H1 (cell line): ENCODE measurements around the gene ZNF524. TPM values are rescaled to one million over a fixed set of nuclear protein-coding genes. Genes with fewer than 3 reads are reported as not detected.

Experiments
- CTCF ChIA-PET: fragments of 300-600 bp; sonication (Branson Sonifier 250); formaldehyde crosslinking; loops from one replicate; lab custom pipeline; 2021; ENCODE audit not compliant: partially characterized antibody; lab: Charles Lee
- POLR2A ChIA-PET: fragments of 300-600 bp; sonication (Branson Sonifier 250); formaldehyde crosslinking; loops from one replicate; lab custom pipeline; 2021; ENCODE audit warnings: inconsistent platforms; ENCODE audit not compliant: partially characterized antibody; lab: Charles Lee
- DNase-seq, 2 experiments: peaks; one replicate each; pipeline versions ENCODE4 v3.0.0 to v3.0.0-alpha.2; 2010 to 2022; ENCODE audit warnings: low spot score in 2 of 2, low read depth in 1 of 2, mixed read lengths in 1 of 2
- FAIRE-seq: peaks from 2 replicates; lab custom pipeline; 2011; peaks lifted over from hg19 to GRCh38; lab: Jason Lieb, UNC
- H2AFZ ChIP-seq: 2 replicates; pipeline ENCODE4 v1.8.1; 2012; ENCODE audit warnings: low read length, inconsistent platforms
- H2AK5ac ChIP-seq: 2 replicates; pipeline ENCODE4 v1.6.1; 2013; ENCODE audit warnings: low read depth, low read length
- H2BK120ac ChIP-seq: replicated peaks from 2 replicates; pipeline ENCODE3; 2013; ENCODE audit warnings: low read depth, low read length, inconsistent platforms
- H2BK12ac ChIP-seq: 2 replicates; pipeline ENCODE4 v1.6.1; 2013; ENCODE audit warnings: low read depth, low read length
- H2BK15ac ChIP-seq: 2 replicates; pipeline ENCODE4 v1.6.1; 2013; ENCODE audit warnings: low read length
- H2BK20ac ChIP-seq: 2 replicates; pipeline ENCODE4 v1.6.1; 2013; ENCODE audit warnings: low read length
- H2BK5ac ChIP-seq: 2 replicates; pipeline ENCODE4 v1.6.1; 2013; ENCODE audit warnings: low read depth, low read length
- H3K14ac ChIP-seq: 2 replicates; pipeline ENCODE4 v1.6.1; 2013; ENCODE audit warnings: inconsistent platforms; ENCODE audit not compliant: insufficient read length
- H3K18ac ChIP-seq: 2 replicates; pipeline ENCODE4 v1.6.1; 2013; ENCODE audit warnings: low read length; ENCODE audit errors: extremely low read depth
- H3K23ac ChIP-seq: 2 replicates; pipeline ENCODE4 v1.6.1; 2013; ENCODE audit warnings: inconsistent platforms; ENCODE audit not compliant: insufficient read length
- H3K23me2 ChIP-seq: 2 replicates; pipeline ENCODE4 v1.6.1; 2013; ENCODE audit warnings: low read depth, low read length
- H3K27ac ChIP-seq: 2 replicates; pipeline ENCODE4 v1.6.1; 2011; ENCODE audit warnings: low read depth, low read length, inconsistent platforms
- H3K27me3 ChIP-seq, 4 experiments: replicated peaks in 1 of 4; 1 replicate in 1 of 4; 2 replicates in 3 of 4; pipeline versions ENCODE4 v1.6.1 to v1.8.1; 2011 to 2013; ENCODE audit warnings: low read length in 3 of 4, mild to moderate bottlenecking in 3 of 4, inconsistent platforms in 2 of 4, mixed read lengths in 2 of 4, moderate library complexity in 1 of 4; ENCODE audit not compliant: control insufficient read depth in 3 of 4, insufficient read depth in 3 of 4; ENCODE audit errors: extremely low read depth in 1 of 4
- H3K36me3 ChIP-seq, 4 experiments: 2 replicates each; pipeline versions ENCODE4 v1.6.1 to v1.8.1; 2011 to 2013; ENCODE audit warnings: mild to moderate bottlenecking in 4 of 4, low read length in 3 of 4, moderate library complexity in 2 of 4, control low read depth in 1 of 4, inconsistent platforms in 1 of 4; ENCODE audit not compliant: insufficient read depth in 4 of 4, control insufficient read depth in 2 of 4
- H3K4ac ChIP-seq: replicated peaks from 2 replicates; pipeline ENCODE3; 2013; ENCODE audit warnings: low read length, low read depth, mixed read lengths, inconsistent platforms; ENCODE audit not compliant: insufficient read length
- H3K4me1 ChIP-seq, 4 experiments: replicated peaks in 1 of 4; 1 replicate in 1 of 4; 2 replicates in 3 of 4; pipeline versions ENCODE4 v1.6.1 to v1.8.1; 2011 to 2013; ENCODE audit warnings: low read length in 3 of 4, inconsistent platforms in 2 of 4, mixed read lengths in 1 of 4; ENCODE audit not compliant: insufficient read depth in 4 of 4, control insufficient read depth in 3 of 4
- H3K4me2 ChIP-seq, 2 experiments: 2 replicates each; pipeline versions ENCODE4 v1.6.1 to v1.8.1; 2011 to 2013; ENCODE audit warnings: low read depth in 2 of 2, low read length in 2 of 2, control low read depth in 1 of 2, inconsistent platforms in 1 of 2, mild to moderate bottlenecking in 1 of 2; ENCODE audit not compliant: insufficient read depth in 1 of 2
- H3K4me3 ChIP-seq, 4 experiments: fragments of 200-600, 300-600 bp in 1 of 4; sonication (generic), shearing (Covaris generic), sonication (Bioruptor Twin) in 1 of 4; 2 replicates each; pipeline versions ENCODE4 v1.5.1 to v1.8.1; 2011 to 2016; ENCODE audit warnings: low read length in 4 of 4, low read depth in 3 of 4, control low read depth in 2 of 4, inconsistent platforms in 2 of 4, mild to moderate bottlenecking in 2 of 4, mixed read lengths in 1 of 4, moderate library complexity in 1 of 4; ENCODE audit not compliant: insufficient read depth in 2 of 4; ENCODE audit errors: extremely low read depth in 1 of 4
- H3K56ac ChIP-seq: replicated peaks from 2 replicates; pipeline ENCODE3; 2013; ENCODE audit warnings: low read depth, mild to moderate bottlenecking, mixed read lengths, low read length, inconsistent platforms; ENCODE audit not compliant: insufficient read length
- H3K79me1 ChIP-seq: 2 replicates; pipeline ENCODE4 v1.6.1; 2013; ENCODE audit warnings: low read depth, low read length, control low read depth
- H3K79me2 ChIP-seq, 2 experiments: 2 replicates each; pipeline versions ENCODE4 v1.6.1 to v1.8.1; 2012 to 2013; ENCODE audit warnings: low read length in 2 of 2, mild to moderate bottlenecking in 2 of 2, inconsistent platforms in 1 of 2; ENCODE audit not compliant: insufficient read depth in 2 of 2, control insufficient read depth in 1 of 2
- H3K9ac ChIP-seq, 4 experiments: replicated peaks in 1 of 4; 1 replicate in 1 of 4; 2 replicates in 3 of 4; pipeline versions ENCODE4 v1.6.1 to v1.8.1; 2011 to 2013; ENCODE audit warnings: low read depth in 3 of 4, low read length in 3 of 4, control low read depth in 2 of 4, mild to moderate bottlenecking in 2 of 4, moderate library complexity in 2 of 4, inconsistent platforms in 1 of 4; ENCODE audit errors: extremely low read depth in 1 of 4
- H3K9me3 ChIP-seq, 2 experiments: 2 replicates each; pipeline versions ENCODE4 v1.6.1 to v1.8.1; 2012 to 2013; ENCODE audit warnings: mild to moderate bottlenecking in 2 of 2, moderate library complexity in 2 of 2, control low read depth in 1 of 2, inconsistent platforms in 1 of 2, low read depth in 1 of 2, low read length in 1 of 2, mixed read lengths in 1 of 2; ENCODE audit not compliant: insufficient read depth in 2 of 2
- H4K20me1 ChIP-seq, 2 experiments: replicated peaks in 1 of 2; 2 replicates each; pipeline versions ENCODE3 to v1.8.1; 2011 to 2013; ENCODE audit warnings: inconsistent platforms in 2 of 2, low read length in 2 of 2, mild to moderate bottlenecking in 1 of 2; ENCODE audit not compliant: insufficient read depth in 2 of 2, control insufficient read depth in 1 of 2
- H4K5ac ChIP-seq: 2 replicates; pipeline ENCODE4 v1.6.1; 2013; ENCODE audit warnings: low read length, low read depth, mixed read lengths, inconsistent platforms; ENCODE audit not compliant: insufficient read length
- H4K8ac ChIP-seq: 2 replicates; pipeline ENCODE4 v1.8.0; 2013; ENCODE audit warnings: mild to moderate bottlenecking, moderate library complexity, low read length, inconsistent platforms; ENCODE audit not compliant: insufficient read depth; ENCODE audit errors: extremely low read depth
- H4K91ac ChIP-seq: replicated peaks from 2 replicates; pipeline ENCODE3; 2013; ENCODE audit warnings: low read length, mixed read lengths, inconsistent platforms; ENCODE audit not compliant: insufficient read length
- JUND ChIP-seq: IDR thresholded peaks from 2 replicates; pipeline ENCODE4 v1.6.1; 2011; ENCODE audit warnings: mild to moderate bottlenecking, improper control_type of control experiment, low read length
- MAX ChIP-seq: IDR thresholded peaks from 2 replicates; pipeline ENCODE4 v1.6.1; 2012; ENCODE audit warnings: inconsistent platforms
- TAF1 ChIP-seq: IDR thresholded peaks from 2 replicates; pipeline ENCODE4 v1.6.1; 2011; ENCODE audit warnings: mild to moderate bottlenecking, low read depth, low read length
- ZNF274 ChIP-seq: IDR thresholded peaks from 2 replicates; pipeline ENCODE4 v1.7.0; 2012; ENCODE audit warnings: low read length, borderline replicate concordance; ENCODE audit errors: extremely low read depth
- WGBS, 2 experiments: shearing (Covaris generic) in 1 of 2; methylation state at CpG; one replicate each; pipeline versions ENCODE4 v1.1.6 to v1.1.7; 2013 to 2015; ENCODE audit warnings: low lambda C conversion rate in 2 of 2, mixed read lengths in 2 of 2, inconsistent platforms in 1 of 2, low coverage in 1 of 2, missing lambda C conversion rate in 1 of 2; ENCODE audit not compliant: insufficient replicate concordance in 2 of 2, insufficient coverage in 1 of 2, insufficient read length in 1 of 2; ENCODE audit errors: extremely low coverage in 1 of 2, missing lambda C conversion rate in 1 of 2; 5-methylcytosine and 5-hydroxymethylcytosine counted together
- polyA plus RNA-seq, 7 experiments: library from polyadenylated mRNA; depleted of rRNA in 3 of 7; stranded (reverse) in 5 of 7; unstranded in 2 of 7; fragments of >200 nt in 5 of 7; fragments of 200-250 nt in 2 of 7; gene quantifications; 1 replicate in 5 of 7; 2 replicates in 1 of 7; 4 replicates in 1 of 7; pipeline versions ENCODE4 v1.2.1 to v1.2.3, GENCODE V29; 2011 to 2013; ENCODE audit warnings: missing spikeins in 2 of 7, mixed read lengths in 2 of 7
- total RNA-seq: library from RNA; stranded (reverse); fragmentation: NEBNext Ultra II Directional; extraction: Animal tissue kit (Norgen Biotek cat#: 25700); gene quantifications from 2 replicates; pipeline ENCODE4 v1.2.1, GENCODE V29; 2021

The ZNF524 gene
- total and polyA plus RNA-seq, 2 of the 8 experiments (the other 6 are each of a cell fraction or from before 2014, with no cell fraction given): 4.4 to 4.7 TPM

DNA sequence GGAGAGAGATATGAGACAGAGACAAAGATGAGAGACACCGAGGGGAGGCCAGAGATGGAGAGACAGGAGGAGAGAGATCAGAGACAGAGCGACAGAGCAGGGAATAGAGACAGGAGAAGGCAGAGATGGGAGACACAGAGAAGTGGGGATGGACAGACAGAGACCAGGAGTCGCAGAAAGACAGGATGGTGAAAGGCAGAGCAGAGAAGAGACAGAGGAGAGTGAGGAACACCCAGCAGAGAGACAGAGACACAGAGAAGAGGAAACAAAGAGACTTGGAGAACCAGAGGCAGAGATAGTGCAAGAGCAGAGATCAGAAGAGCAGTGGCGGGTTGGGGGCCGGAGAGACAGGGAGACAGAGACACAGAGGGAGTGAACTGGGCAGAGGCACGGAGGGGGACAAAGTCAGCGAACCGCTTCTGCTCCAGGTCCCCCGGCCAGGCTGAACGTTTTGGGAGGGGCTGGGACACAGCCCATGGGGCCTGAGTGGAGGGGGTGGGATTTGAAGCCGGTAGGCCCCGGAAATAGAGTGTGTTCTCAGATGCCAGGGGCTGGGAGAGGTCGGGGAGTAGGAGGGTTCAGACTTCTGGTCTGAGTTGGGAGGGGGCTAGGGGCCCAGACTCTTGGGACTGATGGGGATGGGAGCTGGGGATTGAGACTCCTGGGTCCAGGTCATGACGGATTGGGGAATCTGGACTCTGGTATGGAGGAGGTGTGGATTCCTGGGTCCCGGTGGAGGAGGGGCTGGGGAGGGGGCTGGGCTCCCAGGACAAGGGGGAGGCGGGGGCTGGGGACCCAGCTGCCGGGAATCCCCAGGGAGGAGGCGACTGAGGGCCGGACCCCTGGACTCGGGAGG lies 20.1 kb upstream of the ZNF524 start:
- peak in 1 of 2 experiments; percentile 60 for DNase-seq

More for the DNA sequence above, 20.1 kb upstream of the ZNF524 start:
- Histone ChIP-seq H3K4me2 (peak overlapping the region; percentile 74 to 99), H2BK15ac (0 out of 2 replicates have a peak overlapping the region, but pooled peaks have one; percentile 88), H3K14ac (no peak overlapping the region), H3K79me1 (peaks cover 8% of the 10 kb centered on the region; the same call in 1 of the 2 replicates), H4K8ac (peak overlapping the region; percentile 97), H2AFZ (no peak overlapping the region), H3K23me2 (peaks cover 6% of the 10 kb centered on the region; the same call in 1 of the 2 replicates), H2AK5ac (peak overlapping the region; percentile 75; the same call in 1 of the 2 replicates), H2BK20ac (no peak overlapping the region), H3K36me3 (peaks cover 7 to 23% (median 9%) of the 10 kb centered on the region in 4 experiments; a peak in 7 of 8 replicates), H3K27me3 (no peaks in the 10 kb centered on the region), H3K18ac (peak overlapping the region; percentile 96; the same call in 1 of the 2 replicates), H3K4me1 (no peaks in the 10 kb centered on the region), H2BK5ac (peak overlapping the region; percentile 92; the same call in 1 of the 2 replicates), H3K27ac (peak overlapping the region; percentile 81; the same call in 1 of the 2 replicates), H3K56ac (peak overlapping the region; percentile 91), H4K5ac (peak overlapping the region; percentile 100), H4K20me1 (peaks cover 0 to 4% of the 10 kb centered on the region in 2 experiments), H3K9ac (peak overlapping the region; percentile 70 to 80 (median 73)), H3K4me3 (peak overlapping the region; percentile 73 to 92 (median 74)), H3K79me2 (peaks cover 5 to 6% of the 10 kb centered on the region in 2 experiments; a peak in 3 of 4 replicates), H3K9me3 (no peaks in the 10 kb centered on the region), H2BK12ac (no peak overlapping the region), H3K4ac (peak overlapping the region; percentile 80), H3K23ac (no peak overlapping the region), H2BK120ac (no peak overlapping the region), H4K91ac (peak overlapping the region; percentile 85)
- TF ChIP-seq JUND (no peak), TAF1 (no peak), ZNF274 (no peak), MAX (no peak)
- POLR2A ChIA-PET: interaction anchor here (0.6 to 2.7 kb wide), 9 partner anchors 9 to 300 kb away, joined by 3 to 27 read pairs (median 3); partner anchors contain the start of genes FIZ1, HSPBP1 and ZNF865
- FAIRE-seq: no peak
- 21% methylated on average over 13 of the region's 20 CpGs; no CpG with 5 or more reads in 1 of the 2 experiments for WGBS, 2 experiments
- CTCF ChIA-PET: interaction anchor here (1.1 to 1.4 kb wide), 2 partner anchors 23 to 113 kb away, joined by 3 to 4 read pairs; no protein-coding TSS in a partner anchor
